IPS DF 4.7 (cell line): ENCODE measurements around the gene NT5C3A.

Experiments
- DNase-seq: peaks from one replicate; pipeline ENCODE4 v3.0.0-alpha.2; 2013; ENCODE audit warnings: low spot score; ENCODE audit errors: extremely low read depth

NT5C3A gene

DNA sequence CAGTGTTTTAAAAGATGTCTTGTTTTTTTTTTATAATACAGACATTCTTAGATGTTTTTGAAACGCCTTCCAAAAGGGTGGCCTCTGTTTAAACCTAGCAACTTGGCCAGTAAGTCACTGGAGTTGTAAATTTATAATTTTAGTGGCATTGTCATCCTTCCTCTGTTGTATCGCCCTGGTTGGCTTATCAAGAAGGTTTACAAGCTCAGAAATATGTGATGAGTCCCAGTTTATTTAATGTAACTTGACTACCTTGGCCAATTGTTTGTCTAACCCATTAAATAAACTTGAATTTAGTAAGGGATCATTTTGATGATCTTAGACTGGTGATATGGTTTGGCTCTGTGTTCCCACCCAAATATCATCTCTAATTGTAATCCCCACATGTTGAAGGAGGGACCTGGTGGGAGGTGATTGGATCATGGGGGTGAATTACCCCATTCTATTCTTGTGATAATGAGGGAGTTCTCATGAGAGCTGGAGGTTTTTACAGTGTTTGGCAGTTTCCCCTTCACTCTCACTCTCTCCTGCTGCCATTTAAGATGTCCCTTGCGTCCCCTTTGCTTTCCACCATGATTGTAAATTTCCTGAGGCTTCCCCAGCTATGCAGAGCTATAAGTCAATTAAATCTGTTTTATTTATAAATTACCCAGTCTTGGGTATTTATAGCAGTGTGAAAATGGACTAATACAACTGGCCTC, 13.4 kb upstream of the NT5C3A start:
- no peak for DNase-seq

DNA sequence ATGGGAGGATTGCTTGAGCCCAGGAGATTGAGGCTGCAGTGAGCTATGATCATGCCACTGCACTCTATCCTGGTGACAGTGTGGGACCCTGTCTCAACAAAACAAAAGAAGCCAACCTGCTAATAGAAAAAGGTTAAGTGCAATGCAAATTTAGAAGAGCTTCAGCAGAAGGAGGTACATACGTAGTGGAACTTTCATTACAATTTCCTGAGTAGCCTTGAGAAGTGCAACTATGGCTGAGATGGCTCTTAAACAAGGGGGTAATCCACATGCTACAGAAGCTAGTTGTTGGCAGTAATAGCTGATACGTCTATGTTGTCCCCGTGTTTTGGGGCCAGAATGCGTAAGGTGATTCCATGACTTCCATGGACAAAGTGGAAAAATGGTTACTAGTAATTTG, 10.7 kb upstream of the NT5C3A start:
- DNase-seq: no peak

DNA sequence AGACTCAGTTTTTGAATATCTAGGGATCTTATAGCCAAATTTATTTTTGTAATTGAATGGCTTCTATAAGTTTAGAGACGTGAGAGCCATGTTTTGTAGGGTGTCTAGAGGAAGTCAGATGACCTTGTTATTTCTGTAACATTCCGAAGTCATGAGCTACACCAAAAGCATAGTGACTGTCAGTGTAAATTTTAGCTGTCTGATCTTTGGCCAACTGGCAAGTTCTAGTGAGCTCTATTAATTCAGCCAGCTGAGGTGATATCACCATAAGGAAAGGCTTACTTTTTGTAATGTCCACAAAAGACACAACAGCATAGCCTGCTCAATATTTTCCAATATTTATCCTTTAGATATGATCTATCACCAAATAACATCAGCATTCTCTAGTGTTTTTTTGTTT, 9.9 kb upstream of the NT5C3A start:
- DNase-seq: no peak

DNA sequence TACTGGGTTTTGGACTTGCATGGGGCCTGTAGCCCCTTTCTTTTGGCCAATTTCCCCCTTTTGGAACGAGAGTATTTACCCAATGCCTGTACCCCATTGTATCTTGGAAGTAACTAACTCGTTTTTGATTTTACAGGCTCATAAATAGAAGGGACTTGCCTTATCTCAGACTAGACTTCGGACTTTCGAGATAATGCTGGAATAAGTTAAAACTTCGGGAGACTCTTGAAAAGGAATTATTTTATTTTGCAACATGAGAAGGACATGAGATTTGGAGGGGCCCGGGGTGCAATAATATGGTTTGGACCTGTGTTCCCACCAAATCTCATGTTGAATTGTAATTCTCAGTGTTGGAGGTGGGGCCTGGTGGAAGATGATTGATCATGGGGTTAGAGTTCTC, 8.3 kb upstream of the NT5C3A start:
- DNase-seq: no peak

DNA sequence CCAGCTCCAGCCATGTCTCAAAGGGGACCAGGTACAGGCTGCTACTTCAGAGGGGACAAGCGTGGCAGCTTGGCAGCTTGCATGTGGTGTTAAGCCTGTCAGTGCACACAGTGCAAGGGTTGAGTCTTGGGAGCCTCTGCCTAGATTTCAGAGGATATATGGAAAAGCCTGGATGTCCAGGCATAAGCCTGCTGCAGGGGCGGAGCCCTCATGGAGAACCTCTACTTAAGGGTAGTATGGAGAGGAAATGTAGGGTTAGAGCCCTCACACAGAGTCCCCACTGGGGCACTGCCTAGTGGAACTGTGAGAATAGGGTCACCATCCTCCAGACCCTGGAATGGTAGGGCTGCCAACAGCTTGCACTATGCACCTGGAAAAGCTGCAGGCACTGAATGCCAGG, 7.7 kb upstream of the NT5C3A start:
- no peak for DNase-seq

DNA sequence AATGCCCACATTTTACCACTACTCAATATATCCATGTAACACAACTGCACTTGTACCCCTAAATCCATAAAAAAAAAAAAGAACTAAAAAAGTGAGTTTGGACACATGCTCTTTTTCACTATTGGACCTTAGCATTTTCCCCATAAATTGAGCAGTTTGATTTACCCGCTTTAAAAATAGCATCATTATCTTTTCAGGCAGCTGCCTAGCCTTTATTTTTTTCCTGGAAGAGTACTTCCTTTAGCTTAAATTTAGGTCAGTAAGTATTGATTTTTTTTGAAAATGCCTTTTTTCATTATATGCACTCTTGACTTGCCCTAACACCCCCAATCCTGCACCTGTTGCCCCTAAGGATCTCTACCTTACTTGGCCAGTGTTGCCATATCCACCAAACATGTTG, 5.3 kb upstream of the NT5C3A start:
- no peak for DNase-seq

DNA sequence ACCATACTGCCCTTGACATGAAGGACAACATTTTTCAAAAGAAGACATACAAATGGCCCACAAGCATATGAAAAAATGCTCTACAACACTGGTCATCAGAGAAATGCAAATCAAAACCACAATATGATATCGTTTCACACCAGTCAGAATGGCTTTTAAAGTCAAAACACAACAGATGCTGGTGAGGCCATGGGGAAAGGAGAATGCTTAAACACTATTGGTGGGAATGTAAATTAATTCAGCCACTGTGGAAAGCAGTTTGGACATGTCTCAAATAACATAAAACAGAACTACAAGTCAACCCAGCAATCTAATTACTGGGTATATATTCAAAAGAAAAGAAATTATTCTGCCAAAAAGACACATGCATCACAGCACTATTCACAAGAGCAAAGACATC, 4.2 kb upstream of the NT5C3A start:
- DNase-seq: no peak

DNA sequence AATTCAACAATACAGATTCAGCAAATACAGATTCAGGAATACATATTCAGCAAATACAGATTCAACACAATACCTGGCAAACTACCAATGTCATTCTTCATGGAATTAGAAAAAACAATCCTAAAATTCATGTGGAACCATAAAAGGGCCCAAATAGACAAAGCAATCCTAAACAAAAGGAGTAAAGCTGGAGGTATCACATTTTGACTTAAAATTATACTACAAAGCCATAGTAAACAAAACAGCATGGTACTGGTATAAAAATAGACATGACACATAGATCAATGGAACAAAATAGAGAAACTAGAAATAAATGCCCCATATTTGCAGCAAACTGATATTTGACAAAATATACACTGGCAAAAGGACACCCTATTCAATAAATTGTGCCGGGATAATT, 3.4 kb upstream of the NT5C3A start:
- no peak for DNase-seq

DNA sequence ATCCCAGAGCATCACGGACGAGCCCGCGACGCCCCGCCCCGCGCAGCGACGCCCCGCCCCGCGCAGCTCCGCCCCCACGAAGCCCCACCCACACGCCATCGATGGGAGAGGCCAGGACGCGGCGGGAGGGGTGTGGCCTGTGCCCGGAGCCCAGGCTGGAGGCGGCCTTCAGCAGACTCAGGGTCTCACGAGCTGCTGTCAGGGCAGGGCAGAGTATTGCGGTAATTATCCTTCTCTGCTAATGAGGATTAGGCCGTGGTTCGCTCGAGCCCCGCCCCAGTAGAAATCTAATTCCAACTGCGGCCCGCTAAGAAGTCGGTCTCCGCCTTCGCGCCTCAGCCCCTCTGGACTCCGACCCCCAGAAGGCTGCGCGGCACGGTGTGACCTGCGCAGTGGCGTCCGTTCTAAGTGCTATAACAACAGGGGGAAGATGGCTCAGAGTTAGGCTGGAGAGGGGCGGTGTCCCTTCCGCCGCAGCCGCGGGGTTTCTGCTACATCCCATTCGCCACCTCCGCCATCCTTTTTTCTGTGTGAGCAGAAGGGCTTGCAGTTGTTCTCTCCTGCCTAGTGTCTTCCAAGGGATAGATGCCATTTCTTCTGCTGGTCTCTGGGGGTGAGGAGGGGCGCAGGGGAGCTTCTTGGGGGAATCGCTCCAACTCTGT, 337 bp upstream of the NT5C3A start:
- DNase-seq: peak; percentile 82

DNA sequence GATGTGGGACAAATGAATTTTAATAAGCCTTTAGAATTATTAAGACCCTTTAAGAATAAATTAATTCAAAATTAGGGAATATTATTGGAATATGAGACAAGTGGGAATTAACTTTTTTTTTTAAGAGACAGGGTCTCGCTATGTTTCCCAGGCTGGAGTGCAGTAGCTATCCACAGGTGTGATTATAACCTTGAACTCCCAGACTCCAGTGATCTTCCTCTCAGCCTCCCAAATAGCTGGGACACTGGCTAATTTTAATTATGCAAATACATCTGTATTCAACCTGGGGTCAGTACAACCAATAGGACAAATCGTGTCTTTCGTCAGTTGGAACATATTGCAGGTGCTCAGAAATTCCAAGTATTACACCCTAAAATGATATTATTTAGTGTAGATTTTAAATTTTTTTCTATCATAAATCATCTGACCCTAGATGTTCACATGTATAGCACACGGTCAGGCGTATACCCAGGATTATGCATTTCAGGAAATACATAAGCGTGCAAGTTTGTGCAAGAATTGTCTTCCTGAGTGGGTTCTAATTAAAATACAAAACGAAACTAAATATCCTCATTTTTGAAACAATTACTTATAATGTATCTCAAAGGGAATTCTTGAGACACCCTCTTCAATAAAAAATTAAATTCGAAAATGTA, 1.2 kb downstream of the NT5C3A start:
- no peak for DNase-seq

DNA sequence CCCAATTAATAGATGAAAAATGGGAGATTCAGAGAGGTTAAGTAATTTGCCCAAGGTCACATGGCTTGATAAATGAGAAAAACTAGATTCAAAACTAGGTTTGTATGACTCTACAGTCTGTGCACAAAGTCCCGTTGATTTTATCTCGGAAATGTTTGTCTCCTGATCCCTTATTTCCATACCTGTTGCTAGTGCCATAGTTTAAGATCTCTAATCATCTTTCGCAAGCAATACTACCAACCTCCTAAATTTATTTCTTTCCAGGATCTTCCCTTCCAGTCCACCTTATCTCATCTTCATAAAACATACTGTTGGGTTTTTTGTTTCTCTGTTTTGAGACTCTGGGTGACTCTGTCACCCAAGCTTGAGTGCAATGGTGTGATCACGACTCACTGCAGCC, 2.9 kb downstream of the NT5C3A start:
- no peak for DNase-seq

DNA sequence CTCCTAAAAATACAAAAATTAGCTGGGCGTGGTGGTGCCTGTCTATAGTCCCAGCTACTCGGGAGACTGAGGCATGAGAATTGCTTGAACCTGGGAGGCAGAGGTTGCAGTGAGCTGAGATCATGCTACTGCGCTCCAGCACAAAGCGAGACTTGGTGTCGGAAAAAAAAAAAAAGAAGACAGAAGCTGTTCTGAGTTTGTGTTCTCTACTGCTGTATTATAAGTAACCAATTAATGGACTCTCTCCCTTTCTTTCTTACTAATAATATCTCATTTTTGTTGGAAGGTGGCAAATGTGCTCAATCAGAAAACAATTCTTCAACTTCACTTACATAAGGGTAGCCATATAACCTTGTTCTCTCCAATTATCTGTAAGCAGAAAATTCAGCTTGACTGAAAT, 7.4 kb downstream of the NT5C3A start:
- no peak for DNase-seq

DNA sequence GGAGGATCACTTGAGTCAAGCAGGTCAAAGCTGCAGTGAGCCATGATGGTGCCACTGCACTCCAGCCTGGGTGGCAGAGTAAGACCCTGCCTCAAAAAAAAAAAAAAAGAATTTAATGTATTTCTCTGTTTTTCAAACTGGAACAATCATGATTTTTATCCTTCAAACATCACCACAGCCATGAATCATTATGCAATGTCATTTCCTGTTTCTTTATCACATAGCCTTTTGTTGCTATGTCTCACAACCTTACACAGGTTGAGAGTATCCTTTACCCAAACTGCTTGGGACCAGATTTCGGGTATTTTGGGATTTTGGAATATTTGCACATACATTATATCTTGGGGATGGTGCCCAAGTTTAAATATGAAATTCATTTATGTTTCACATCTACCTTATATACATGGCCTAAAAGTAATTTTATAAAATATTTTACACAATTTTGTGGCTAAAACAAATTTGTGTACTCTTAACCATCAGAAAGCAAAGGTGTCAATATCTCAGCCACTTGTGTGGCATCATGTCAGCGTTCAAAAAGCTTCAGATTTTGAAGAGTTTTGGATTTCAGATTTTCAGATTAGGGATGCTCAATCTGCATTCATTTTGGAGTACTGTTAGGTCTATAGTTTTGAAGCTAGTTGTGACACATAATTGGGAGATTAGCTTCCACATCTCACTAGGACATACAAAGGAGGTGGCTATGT, 8.2 kb downstream of the NT5C3A start:
- DNase-seq: no peak

DNA sequence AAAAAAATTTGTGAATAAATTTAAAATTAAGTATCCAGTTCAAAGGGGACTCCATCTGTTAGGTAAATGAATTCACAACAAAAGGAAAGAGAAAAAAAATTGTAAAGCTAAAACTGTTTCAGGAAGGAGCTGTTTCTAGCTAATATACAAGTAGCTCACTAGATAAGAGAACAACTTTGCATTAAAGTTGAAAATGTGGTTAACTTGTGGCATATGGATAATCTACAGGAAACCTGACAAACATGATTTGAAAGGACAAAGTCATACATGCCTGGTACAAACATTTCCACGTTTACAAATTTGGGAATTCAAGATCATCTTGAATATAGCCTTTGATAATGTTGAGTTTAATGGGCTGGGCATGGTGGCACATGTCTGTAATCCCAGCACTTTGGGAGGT, 8.9 kb downstream of the NT5C3A start:
- no peak for DNase-seq

DNA sequence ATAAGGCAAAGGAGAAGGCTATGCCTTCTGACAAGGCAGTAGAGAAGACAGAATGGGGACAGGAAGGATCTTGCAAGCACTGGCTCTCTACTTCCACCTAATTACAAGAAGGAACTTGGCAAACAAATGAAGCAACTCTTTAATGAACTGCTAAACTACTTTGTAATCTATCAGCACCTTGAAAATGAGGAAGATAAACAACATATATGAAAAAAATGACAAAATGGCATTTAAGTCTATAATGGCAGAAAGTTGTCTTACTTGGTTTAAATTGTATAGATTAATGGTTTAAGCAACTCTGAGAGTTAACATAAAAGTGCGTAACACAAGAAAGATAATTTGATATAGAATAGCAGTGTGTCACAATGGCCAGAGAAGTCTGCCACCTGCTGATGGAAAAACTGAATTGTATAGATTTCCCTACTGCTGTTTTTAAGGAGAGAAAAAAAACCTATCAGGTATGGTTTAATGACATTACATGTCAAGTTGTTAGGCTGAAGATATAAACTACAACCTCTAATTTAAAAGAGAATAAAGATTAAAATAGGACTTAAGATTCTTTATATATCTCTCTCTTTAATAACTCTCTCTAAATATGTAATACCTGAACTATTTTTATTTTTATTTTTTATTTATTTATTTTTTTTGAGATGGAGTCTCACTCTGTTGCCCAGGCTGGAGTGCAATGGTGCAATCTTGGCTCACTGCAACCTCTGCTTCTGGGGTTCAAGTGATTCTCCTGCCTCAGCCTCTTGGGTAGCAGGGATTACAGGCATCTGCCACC, 11.8 kb downstream of the NT5C3A start:
- DNase-seq: no peak

DNA sequence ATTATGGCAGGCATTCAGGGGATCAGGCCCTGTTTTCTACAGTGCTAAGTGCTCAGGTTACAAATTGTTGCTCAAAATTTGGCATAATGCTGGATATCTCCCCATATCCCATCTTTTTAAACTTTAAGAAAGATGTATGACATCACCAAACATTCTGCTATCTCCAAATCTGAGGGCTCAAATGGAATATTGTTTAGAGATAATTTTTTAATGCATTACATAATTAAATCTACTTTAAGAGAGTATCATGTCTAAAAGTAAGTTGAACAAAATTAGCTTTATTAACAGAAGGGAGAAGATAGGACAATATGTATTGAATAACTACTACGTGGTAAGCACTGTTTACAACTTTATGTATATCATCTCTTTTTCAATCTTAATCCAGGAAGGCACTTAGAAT, 13.9 kb downstream of the NT5C3A start:
- no peak for DNase-seq

DNA sequence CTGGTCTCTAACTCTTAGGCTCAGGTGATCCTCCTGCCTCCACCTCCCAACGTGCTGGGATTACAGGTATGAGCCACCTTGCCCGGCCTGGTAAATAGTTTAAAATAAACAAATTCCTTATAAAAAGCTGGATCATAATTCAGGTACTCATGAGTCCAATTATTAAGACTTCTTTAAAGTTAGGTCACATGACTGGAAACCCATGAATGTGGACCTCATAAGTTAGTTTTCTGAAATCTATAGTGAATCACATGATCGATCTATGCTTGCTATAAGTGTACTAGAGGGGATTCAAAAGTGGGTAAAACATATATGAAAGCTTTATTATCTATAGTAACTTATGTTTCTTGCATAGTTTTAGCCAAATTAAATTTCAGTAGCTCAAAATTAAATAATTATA, 14.3 kb downstream of the NT5C3A start:
- no peak for DNase-seq

DNA sequence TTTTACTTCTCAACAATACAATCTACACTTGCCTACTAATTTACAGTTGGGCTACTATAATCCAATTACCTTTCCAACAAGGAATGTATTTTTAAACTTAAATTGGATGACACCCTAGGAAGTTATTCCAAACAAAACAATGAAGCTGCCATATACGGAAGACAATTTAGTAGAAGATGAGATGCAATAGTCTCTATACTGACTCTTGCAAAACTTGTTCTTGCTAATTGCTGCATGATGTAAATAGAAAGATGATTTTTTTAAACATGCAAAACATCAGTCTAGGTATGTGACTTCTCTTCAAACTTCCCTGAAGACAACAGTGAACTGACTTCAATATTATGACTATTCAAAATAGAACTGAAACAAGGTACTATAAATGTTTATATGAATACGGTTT, 17.6 kb downstream of the NT5C3A start:
- DNase-seq: no peak

DNA sequence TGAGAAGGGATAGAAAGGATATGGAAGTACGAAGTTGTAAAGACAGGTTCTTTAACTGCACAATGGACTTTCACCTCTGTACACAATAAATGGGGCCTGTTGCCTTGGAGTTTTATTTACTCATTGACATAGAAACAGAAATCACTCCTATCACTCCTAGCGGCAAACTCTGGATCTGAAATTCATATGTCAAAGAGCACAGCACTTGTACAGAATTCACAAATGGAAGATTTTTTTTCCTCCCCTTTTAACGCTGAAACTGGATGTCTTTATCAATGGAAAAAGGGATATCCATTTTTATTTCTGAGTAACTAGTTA, 18.2 kb downstream of the NT5C3A start:
- DNase-seq: no peak

DNA sequence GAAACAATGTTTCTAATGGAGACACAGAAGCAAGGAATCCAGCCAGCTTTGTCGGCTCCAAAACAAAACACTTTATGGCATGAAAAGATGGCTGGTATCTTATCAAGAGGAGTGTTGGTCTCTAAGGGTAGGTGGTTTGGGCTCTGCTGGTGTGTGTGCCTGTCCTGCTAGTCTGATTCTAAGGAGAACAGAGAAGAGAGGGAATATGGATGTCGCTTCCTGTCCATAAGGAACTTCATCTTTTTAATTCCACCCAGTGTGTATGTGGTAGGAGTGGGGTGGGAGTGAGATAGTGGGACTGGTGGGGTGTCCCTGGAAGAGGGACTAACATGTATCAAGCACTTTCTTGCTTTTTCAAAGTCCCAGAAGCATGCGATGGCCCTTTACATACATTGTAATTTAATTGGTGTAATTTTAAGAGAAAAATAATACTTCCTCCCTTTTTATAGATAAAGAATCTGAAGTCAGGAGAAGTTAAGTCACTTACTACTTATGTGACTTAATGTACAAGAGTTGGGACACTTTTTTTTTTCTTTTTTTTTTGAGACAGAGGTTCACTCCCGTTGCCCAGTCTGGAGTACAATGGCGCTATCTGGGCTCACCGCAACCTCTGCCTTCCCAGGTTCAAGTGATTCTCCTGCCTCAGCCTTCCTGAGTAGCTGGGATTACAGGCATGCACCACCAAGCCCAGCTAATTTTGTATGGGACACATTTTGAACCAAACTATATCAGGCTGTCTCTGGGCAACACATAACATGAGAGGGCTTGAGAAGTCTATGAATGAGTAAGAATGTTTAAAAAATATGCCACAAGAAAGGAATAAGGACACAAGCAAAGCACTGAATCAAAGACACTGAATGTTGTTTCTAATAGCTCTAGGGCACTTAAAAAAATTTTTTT, 18.8 kb downstream of the NT5C3A start:
- no peak for DNase-seq
